ENCODE results near the gene NPC1.

DNA sequence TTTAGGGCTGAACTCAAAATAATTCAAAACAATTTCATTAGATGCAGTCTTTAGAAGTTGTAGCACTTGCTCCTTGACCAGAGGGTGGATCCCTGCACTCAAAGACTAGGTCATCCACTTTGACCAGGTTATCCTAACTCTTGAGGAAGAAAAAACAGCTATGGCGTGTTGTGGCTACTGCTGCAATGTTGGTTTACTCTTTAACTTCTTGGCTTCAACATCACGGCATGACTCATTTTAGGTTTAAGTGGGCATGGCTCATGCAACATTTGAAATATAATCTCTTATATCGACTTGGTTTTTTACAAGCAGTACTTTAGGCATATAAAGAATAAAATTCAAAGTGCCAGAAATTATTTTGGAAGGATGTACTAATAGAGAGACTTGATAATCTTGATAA lies 41.0 kb upstream of the NPC1 start:
- no peak for TF ChIP-seq CTCF (IDR thresholded peaks at IDR 0.05)
- no peak for TF ChIP-seq POLR2A (IDR thresholded peaks at IDR 0.05)

Measured in body of pancreas (tissue), 4 donors.